Hippocampal formation (tissue), 2 donors: ENCODE results near the gene ZRANB3.
"Not testable (repeated sequence)": the region's sequence is repeated elsewhere in the genome, so short reads cannot be mapped to it uniquely, and the experiment has no call there.

Experiments
- DNase-seq, 2 donors: peaks; one replicate each; lab custom pipeline; 2025; lab: John Stamatoyannopoulos, UW

The ZRANB3 gene

GRCh38 chr2:135530313-135531230 is at the start of gene ZRANB3:
Gene ZRANB3, minus strand, starts transcription at chr2:135531218.
- DNase-seq = peak; percentile 93 to 98

- peak in 1 of 2 donors; percentile 25 for DNase-seq
These were observed 42.6 kb upstream of the ZRANB3 start for GRCh38 chr2:135573620-135574019.

- no peak for DNase-seq
These were observed 39.9 kb upstream of the ZRANB3 start for GRCh38 chr2:135570884-135571283.

- DNase-seq = no peak
These were observed 32.8 kb upstream of the ZRANB3 start for GRCh38 chr2:135563793-135564192.

GRCh38 chr2:135561925-135562324 is 30.9 kb upstream of the ZRANB3 start:
- no peak for DNase-seq

- no peak for DNase-seq
These were observed 26.5 kb upstream of the ZRANB3 start for GRCh38 chr2:135557530-135557929.

GRCh38 chr2:135555311-135555710 is 24.3 kb upstream of the ZRANB3 start:
- no peak for DNase-seq

- no peak for DNase-seq
These were observed 21.9 kb upstream of the ZRANB3 start for GRCh38 chr2:135552887-135553286.

- DNase-seq = no peak
These were observed 20.3 kb upstream of the ZRANB3 start for GRCh38 chr2:135551356-135551755.

GRCh38 chr2:135547311-135547710 is 16.3 kb upstream of the ZRANB3 start:
- no peak for DNase-seq

- no peak for DNase-seq
These were observed 15.4 kb upstream of the ZRANB3 start for GRCh38 chr2:135546436-135546835.

- not testable (repeated sequence) for DNase-seq
These were observed 2.5 kb upstream of the ZRANB3 start for GRCh38 chr2:135533545-135533944.

- DNase-seq = no peak
These were observed 1.6 kb upstream of the ZRANB3 start for GRCh38 chr2:135532581-135532980.

GRCh38 chr2:135531231-135532197 is 496 bp upstream of the ZRANB3 start, which contains the start of gene R3HDM1:
Gene R3HDM1, plus strand, starts transcription at chr2:135531484. Its CDS starts 73,362 bp downstream, at chr2:135604846.
- peak; percentile 96 to 100 for DNase-seq

GRCh38 chr2:135528006-135528405 is 3.0 kb downstream of the ZRANB3 start:
- DNase-seq = no peak

- no peak for DNase-seq
These were observed 5.2 kb downstream of the ZRANB3 start for GRCh38 chr2:135525786-135526185.

GRCh38 chr2:135512099-135512498 is 18.9 kb downstream of the ZRANB3 start:
- no peak for DNase-seq

GRCh38 chr2:135510577-135510976 is 20.4 kb downstream of the ZRANB3 start:
- no peak for DNase-seq

GRCh38 chr2:135504811-135505210 is 26.2 kb downstream of the ZRANB3 start:
- no peak for DNase-seq

GRCh38 chr2:135498588-135498987 is 32.4 kb downstream of the ZRANB3 start:
- DNase-seq = not testable (repeated sequence)

- no peak for DNase-seq
These were observed 36.1 kb downstream of the ZRANB3 start for GRCh38 chr2:135494917-135495316.

GRCh38 chr2:135494503-135494902 is 36.5 kb downstream of the ZRANB3 start:
- DNase-seq = no peak
